ENCODE results near the gene PRR16. TPM values are rescaled to one million over a fixed set of nuclear protein-coding genes. Genes with fewer than 3 reads are reported as not detected.

Gene PRR16
- total and polyA plus RNA-seq, 7 donors: 1.6 to 5.9 (median 5.7) TPM

- no peak for DNase-seq
- intact Hi-C loops (cut with DNase I): no loop called here
- H3K27ac ChIP-seq: no peak overlapping the region
- no peaks in the 10 kb centered on the region for H3K36me3 ChIP-seq
- TF ChIP-seq POLR2A (IDR thresholded peaks at IDR 0.05): no peak
- TF ChIP-seq EP300 (IDR thresholded peaks at IDR 0.05): no peak
- no peak for TF ChIP-seq POLR2AphosphoS5 (IDR thresholded peaks at IDR 0.05)
- TF ChIP-seq CTCF (IDR thresholded peaks at IDR 0.05): no peak
- H3K4me3 ChIP-seq: no peak overlapping the region
- WGBS, 2 donors: 21 to 63% methylated on average over 1 of the region's 1 CpG
- no peaks in the 10 kb centered on the region for H3K27me3 ChIP-seq
- H3K9me3 ChIP-seq: no peaks in the 10 kb centered on the region
- no peaks in the 10 kb centered on the region for H3K4me1 ChIP-seq
Observed at GRCh38 chr5:120567066-120567465, 103.0 kb downstream of the PRR16 start.

- Histone ChIP-seq H3K27ac (no peak overlapping the region), H3K4me3 (no peak overlapping the region), H3K9me3 (no peaks in the 10 kb centered on the region), H3K4me1 (no peaks in the 10 kb centered on the region), H3K36me3 (no peaks in the 10 kb centered on the region), H3K27me3 (no peaks in the 10 kb centered on the region)
- DNase-seq: no peak
- WGBS, 2 donors: 66 to 89% methylated on average over 4 of the region's 4 CpGs
- TF ChIP-seq EP300 (IDR thresholded peaks at IDR 0.05) (no peak), POLR2A (IDR thresholded peaks at IDR 0.05) (no peak), POLR2AphosphoS5 (IDR thresholded peaks at IDR 0.05) (no peak), CTCF (IDR thresholded peaks at IDR 0.05) (no peak)
- intact Hi-C loops (cut with DNase I): no loop called here
Observed at GRCh38 chr5:120567921-120568320, 103.8 kb downstream of the PRR16 start.

GRCh38 chr5:120568711-120569110 lies 104.6 kb downstream of the PRR16 start:
- Histone ChIP-seq H3K27ac (no peak overlapping the region), H3K4me1 (no peaks in the 10 kb centered on the region), H3K27me3 (no peaks in the 10 kb centered on the region), H3K9me3 (no peaks in the 10 kb centered on the region), H3K4me3 (no peak overlapping the region), H3K36me3 (no peaks in the 10 kb centered on the region)
- no peak for DNase-seq
- TF ChIP-seq POLR2AphosphoS5 (IDR thresholded peaks at IDR 0.05) (no peak), CTCF (IDR thresholded peaks at IDR 0.05) (no peak), POLR2A (IDR thresholded peaks at IDR 0.05) (no peak), EP300 (IDR thresholded peaks at IDR 0.05) (no peak)
- intact Hi-C loops (cut with DNase I): no loop called here

- H3K36me3 ChIP-seq: no peaks in the 10 kb centered on the region
- no peaks in the 10 kb centered on the region for H3K27me3 ChIP-seq
- H3K9me3 ChIP-seq: no peaks in the 10 kb centered on the region
- intact Hi-C loops (cut with DNase I): no loop called here
- H3K4me3 ChIP-seq: no peak overlapping the region
- no peak overlapping the region for H3K27ac ChIP-seq
- DNase-seq: no peak
- no peak for TF ChIP-seq EP300 (IDR thresholded peaks at IDR 0.05)
- no peak for TF ChIP-seq POLR2AphosphoS5 (IDR thresholded peaks at IDR 0.05)
- no peak for TF ChIP-seq CTCF (IDR thresholded peaks at IDR 0.05)
- no peak for TF ChIP-seq POLR2A (IDR thresholded peaks at IDR 0.05)
- H3K4me1 ChIP-seq: no peaks in the 10 kb centered on the region
- WGBS, 2 donors: 32 to 58% methylated on average over 1 of the region's 1 CpG
Observed at GRCh38 chr5:120576588-120576987, 112.5 kb downstream of the PRR16 start.

- no peak for TF ChIP-seq CTCF (IDR thresholded peaks at IDR 0.05)
- Histone ChIP-seq H3K9me3 (no peaks in the 10 kb centered on the region), H3K4me1 (no peaks in the 10 kb centered on the region), H3K36me3 (no peaks in the 10 kb centered on the region), H3K27me3 (no peaks in the 10 kb centered on the region), H3K4me3 (no peak overlapping the region), H3K27ac (no peak overlapping the region)
- DNase-seq: no peak
- intact Hi-C loops (cut with DNase I): no loop called here
- WGBS, 2 donors: 25 to 61% methylated on average over 2 of the region's 2 CpGs
Observed at GRCh38 chr5:120582635-120583034, 118.5 kb downstream of the PRR16 start.

Data from sigmoid colon (tissue), 7 donors.